HL-60 (cell line): ENCODE results near the gene PDXP.
A peak's percentile ranks its signal among the peaks of the same experiment; 100 is the strongest.

Experiments used
- DNase-seq, 2 experiments: peaks; one replicate each; pipeline ENCODE4 v3.0.0-alpha.2; 2010 to 2020; ENCODE audit warnings: low read depth in 1 of 2, low spot score in 1 of 2
- H3K27ac ChIP-seq: fragments of 250-450 bp; sonication (Bioruptor Pico); replicated peaks from 2 replicates; pipeline ENCODE4 v1.5.1; 2020; ENCODE audit warnings: mild to moderate bottlenecking, moderate library complexity
- H3K27me3 ChIP-seq: fragments of 250-450 bp; sonication (Bioruptor Pico); 2 replicates; pipeline ENCODE4 v1.5.1; 2021; ENCODE audit warnings: mild to moderate bottlenecking, moderate library complexity; ENCODE audit not compliant: insufficient read depth, poor library complexity, severe bottlenecking
- H3K4me3 ChIP-seq: replicated peaks from 2 replicates; pipeline ENCODE4 v1.5.1; 2011; ENCODE audit warnings: mild to moderate bottlenecking, control low read depth, low read length; ENCODE audit not compliant: insufficient read depth
- CTCF ChIP-seq: IDR thresholded peaks from one replicate; pipeline ENCODE4 v1.5.1; 2011; ENCODE audit warnings: low read length, control low read depth, inconsistent platforms; ENCODE audit not compliant: insufficient read depth
- GABPA ChIP-seq: IDR thresholded peaks from 2 replicates; pipeline ENCODE4 v1.6.1; 2012; ENCODE audit warnings: low read depth
- POLR2AphosphoS5 ChIP-seq: IDR thresholded peaks from 2 replicates; pipeline ENCODE4 v1.6.1; 2012; ENCODE audit warnings: low read depth
- REST ChIP-seq: IDR thresholded peaks from 2 replicates; pipeline ENCODE4 v1.6.1; 2012; ENCODE audit warnings: low read depth; ENCODE audit not compliant: insufficient replicate concordance
- SPI1 ChIP-seq: IDR thresholded peaks from 2 replicates; pipeline ENCODE4 v1.6.1; 2012; ENCODE audit warnings: low read depth, mild to moderate bottlenecking, borderline replicate concordance

PDXP gene

DNA sequence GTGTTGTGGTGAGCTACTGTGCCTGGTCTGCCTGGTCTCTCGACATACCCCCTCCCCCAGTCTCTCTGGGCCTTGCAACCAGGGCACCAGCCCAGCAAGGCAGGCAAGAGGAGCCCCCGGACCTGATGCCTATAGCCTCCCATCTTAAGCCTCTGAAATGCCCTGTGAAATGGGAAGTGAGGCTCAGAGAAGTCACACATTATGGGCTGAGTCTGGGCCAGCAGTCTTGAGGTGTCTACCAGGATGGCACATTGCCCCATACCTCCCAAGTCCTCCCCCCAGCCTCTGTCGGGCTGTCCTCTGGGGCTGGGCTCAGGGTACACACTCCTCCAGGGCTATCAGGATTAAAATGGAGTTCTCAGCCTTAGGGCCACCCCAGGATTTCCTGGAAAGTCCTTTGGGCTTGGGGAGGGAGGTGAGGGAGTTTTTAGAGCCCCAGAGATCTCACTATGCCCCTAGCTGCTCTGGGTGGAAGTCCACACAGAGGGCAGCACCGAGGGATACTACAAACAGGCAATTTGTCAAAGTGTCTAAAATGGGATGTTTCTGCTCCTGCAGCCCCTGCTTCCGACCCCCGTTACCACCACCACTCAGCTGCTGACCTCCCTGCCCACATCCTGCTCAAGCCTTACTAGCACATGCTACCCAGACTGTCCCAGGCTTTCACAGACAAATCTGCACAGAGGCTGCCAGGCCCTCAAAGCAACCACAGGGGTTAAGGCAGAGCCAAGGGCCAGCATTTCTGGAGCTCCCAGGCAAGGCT is 22.2 kb upstream of the PDXP start:
- Histone ChIP-seq H3K27ac (peak overlapping the region; percentile 87), H3K27me3 (no peaks in the 10 kb centered on the region), H3K4me3 (no peak overlapping the region)
- DNase-seq, result peak in 1 of 2 experiments; percentile 81
- 0 out of 2 replicates have a peak, but pooled peaks have one; percentile 4 for TF ChIP-seq POLR2AphosphoS5
- peak; percentile 76; the same call in 1 of the 2 replicates for TF ChIP-seq SPI1
- TF ChIP-seq GABPA, result no peak
- TF ChIP-seq REST, result no peak
- TF ChIP-seq CTCF, result peak; percentile 26

GRCh38 chr22:37636949-37637273 is 21.6 kb upstream of the PDXP start:
- no peak overlapping the region for H3K4me3 ChIP-seq
- H3K27ac ChIP-seq, result peak overlapping the region; percentile 87
- no peak for DNase-seq
- TF ChIP-seq SPI1 (no peak), CTCF (no peak), POLR2AphosphoS5 (no peak), GABPA (no peak), REST (no peak)
- H3K27me3 ChIP-seq, result no peaks in the 10 kb centered on the region

DNA sequence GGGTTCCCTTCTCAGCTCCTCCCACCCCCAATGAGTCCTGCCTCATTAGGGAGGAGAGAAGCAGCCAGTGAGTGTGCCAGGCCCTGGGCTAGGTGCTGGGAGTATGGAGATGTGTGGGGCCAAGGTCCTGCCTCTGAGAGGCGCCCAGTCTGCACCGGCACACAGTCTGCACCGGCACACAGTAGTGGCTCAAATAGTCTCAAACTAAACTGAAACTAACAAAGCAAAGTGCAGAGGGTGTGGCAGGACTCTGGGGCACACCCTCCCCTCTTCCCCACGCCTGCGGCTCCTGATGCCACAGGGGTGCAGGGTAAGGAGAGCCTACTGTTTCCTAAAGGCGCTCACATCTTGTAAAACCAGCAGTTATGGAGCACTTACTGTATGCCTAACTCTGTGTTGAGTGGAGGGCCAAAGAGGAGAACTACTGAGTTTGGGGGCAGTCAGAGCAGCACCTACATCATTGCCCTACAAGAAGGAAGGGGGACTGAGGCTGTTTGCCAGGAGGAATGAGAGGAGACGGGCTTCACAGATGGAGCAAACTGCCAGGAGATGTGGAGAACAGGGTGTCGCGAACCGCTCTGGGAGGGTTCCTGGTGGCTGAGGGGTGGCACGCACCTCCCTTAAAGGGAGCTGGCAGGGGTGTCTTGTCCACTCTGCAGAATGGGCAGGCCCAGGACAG is 20.0 kb upstream of the PDXP start:
- DNase-seq, result no peak
- no peak for TF ChIP-seq REST
- no peak for TF ChIP-seq GABPA
- no peak for TF ChIP-seq SPI1
- TF ChIP-seq CTCF, result no peak
- no peak for TF ChIP-seq POLR2AphosphoS5
- peak overlapping the region; percentile 10; the same call in 1 of the 2 replicates for H3K27ac ChIP-seq
- H3K4me3 ChIP-seq, result no peak overlapping the region
- no peaks in the 10 kb centered on the region for H3K27me3 ChIP-seq
